ENCODE data around the gene SRP72. TPM values are rescaled to one million over a fixed set of nuclear protein-coding genes. Genes with fewer than 3 reads are reported as not detected.
A peak's percentile ranks its signal among the peaks of the same experiment; 100 is the strongest.

SRP72 gene
- total RNA-seq, 3 donors from 2014 or later = 54.8 to 68.8 (median 63.9) TPM

- Histone ChIP-seq H3K4me1 (ENCODE audit: low read depth) (peaks cover 4% of the 10 kb centered on the region), H3K4me3 (no peak overlapping the region), H3K36me3 (ENCODE audit: low read depth) (no peaks in the 10 kb centered on the region), H3K9me3 (no peaks in the 10 kb centered on the region)
- ATAC-seq = no peak
- DNase-seq = no peak
- TF ChIP-seq CTCF (IDR thresholded peaks at IDR 0.05) = no peak
- intact Hi-C loops (cut with DNase I, micrococcal nuclease) = no loop called here
These were observed 64.4 kb downstream of the SRP72 start for GRCh38 chr4:56531823-56532222.

GRCh38 chr4:56532239-56532638 lies 64.8 kb downstream of the SRP72 start:
- ATAC-seq = no peak
- Histone ChIP-seq H3K4me3 (no peak overlapping the region), H3K4me1 (ENCODE audit: low read depth) (peaks cover 4% of the 10 kb centered on the region), H3K36me3 (ENCODE audit: low read depth) (no peaks in the 10 kb centered on the region), H3K9me3 (no peaks in the 10 kb centered on the region)
- no peak for TF ChIP-seq CTCF (IDR thresholded peaks at IDR 0.05)
- no peak for DNase-seq
- intact Hi-C loops (cut with DNase I, micrococcal nuclease) = no loop called here

GRCh38 chr4:56535915-56536314 lies 68.5 kb downstream of the SRP72 start:
- intact Hi-C loops (cut with DNase I, micrococcal nuclease) = no loop called here
- DNase-seq (no peak), ATAC-seq (no peak)
- H3K4me1 ChIP-seq (ENCODE audit: low read depth) = peaks cover 2% of the 10 kb centered on the region
- no peaks in the 10 kb centered on the region for H3K9me3 ChIP-seq
- H3K36me3 ChIP-seq (ENCODE audit: low read depth) = no peaks in the 10 kb centered on the region
- no peak for TF ChIP-seq CTCF (IDR thresholded peaks at IDR 0.05)
- no peak overlapping the region for H3K4me3 ChIP-seq

GRCh38 chr4:56537147-56537546 lies 69.7 kb downstream of the SRP72 start:
- H3K9me3 ChIP-seq = no peaks in the 10 kb centered on the region
- ATAC-seq (no peak), DNase-seq (no peak)
- H3K4me3 ChIP-seq = no peak overlapping the region
- no peak for TF ChIP-seq CTCF (IDR thresholded peaks at IDR 0.05)
- H3K4me1 ChIP-seq (ENCODE audit: low read depth) = no peaks in the 10 kb centered on the region
- no peaks in the 10 kb centered on the region for H3K36me3 ChIP-seq (ENCODE audit: low read depth)
- intact Hi-C loops (cut with DNase I, micrococcal nuclease) = no loop called here

GRCh38 chr4:56540826-56541225 lies 73.4 kb downstream of the SRP72 start:
- ATAC-seq (no peak), DNase-seq (no peak)
- H3K36me3 ChIP-seq (ENCODE audit: low read depth) = no peaks in the 10 kb centered on the region
- H3K9me3 ChIP-seq = no peaks in the 10 kb centered on the region
- no peak overlapping the region for H3K4me3 ChIP-seq
- no peak for TF ChIP-seq CTCF (IDR thresholded peaks at IDR 0.05)
- peaks cover 5% of the 10 kb centered on the region for H3K4me1 ChIP-seq (ENCODE audit: low read depth)
- intact Hi-C loops (cut with DNase I, micrococcal nuclease) = no loop called here

- TF ChIP-seq CTCF (IDR thresholded peaks at IDR 0.05) = peak; percentile 99
- peaks cover 5% of the 10 kb centered on the region for H3K4me1 ChIP-seq (ENCODE audit: low read depth)
- no peak overlapping the region for H3K4me3 ChIP-seq
- DNase-seq = peak; percentile 82 to 92 (median 87)
- H3K36me3 ChIP-seq (ENCODE audit: low read depth) = no peaks in the 10 kb centered on the region
- ATAC-seq = peak; percentile 100
- no peaks in the 10 kb centered on the region for H3K9me3 ChIP-seq
- intact Hi-C loops (cut with DNase I, micrococcal nuclease) = no loop called here
These were observed 77.2 kb downstream of the SRP72 start for GRCh38 chr4:56544573-56545131.

Measured in mucosa of descending colon (tissue), 3 donors.